Brain microvascular endothelial cell (primary cell): ENCODE measurements around the gene EXT2.

ENCODE experiments used
- DNase-seq: peaks from one replicate; pipeline ENCODE4 v3.0.0-alpha.2; 2020
- H3K27ac ChIP-seq: fragments of 250-450 bp; sonication (Bioruptor Pico); 2 replicates; pipeline ENCODE4 v1.5.1; 2020; ENCODE audit warnings: mild to moderate bottlenecking, moderate library complexity
- H3K27me3 ChIP-seq: fragments of 250-450 bp; sonication (Bioruptor Pico); replicated peaks from 2 replicates; pipeline ENCODE4 v1.5.1; 2020; ENCODE audit warnings: mild to moderate bottlenecking
- H3K36me3 ChIP-seq: fragments of 250-450 bp; sonication (Bioruptor Pico); replicated peaks from 2 replicates; pipeline ENCODE4 v1.5.1; 2020; ENCODE audit warnings: mild to moderate bottlenecking
- H3K4me3 ChIP-seq: 2 replicates; pipeline ENCODE4 v1.5.1; 2011; ENCODE audit warnings: low read depth, mild to moderate bottlenecking, control low read depth, low read length, moderate library complexity
- in situ Hi-C: cut with HindIII; loops from 2 replicates; pipeline ENCODE4 v1.10.0; 2017; ENCODE audit warnings: low sequenced_read_pairs, low pct_ligation_motif_present
- TF ChIP-seq, protein P1 (sequence below): IDR thresholded peaks from 2 replicates; pipeline ENCODE4 v1.5.1; 2011; ENCODE audit warnings: low read depth, mild to moderate bottlenecking, moderate library complexity, low read length, control low read depth, inconsistent platforms; ENCODE audit errors: missing control alignments

The EXT2 gene

DNA sequence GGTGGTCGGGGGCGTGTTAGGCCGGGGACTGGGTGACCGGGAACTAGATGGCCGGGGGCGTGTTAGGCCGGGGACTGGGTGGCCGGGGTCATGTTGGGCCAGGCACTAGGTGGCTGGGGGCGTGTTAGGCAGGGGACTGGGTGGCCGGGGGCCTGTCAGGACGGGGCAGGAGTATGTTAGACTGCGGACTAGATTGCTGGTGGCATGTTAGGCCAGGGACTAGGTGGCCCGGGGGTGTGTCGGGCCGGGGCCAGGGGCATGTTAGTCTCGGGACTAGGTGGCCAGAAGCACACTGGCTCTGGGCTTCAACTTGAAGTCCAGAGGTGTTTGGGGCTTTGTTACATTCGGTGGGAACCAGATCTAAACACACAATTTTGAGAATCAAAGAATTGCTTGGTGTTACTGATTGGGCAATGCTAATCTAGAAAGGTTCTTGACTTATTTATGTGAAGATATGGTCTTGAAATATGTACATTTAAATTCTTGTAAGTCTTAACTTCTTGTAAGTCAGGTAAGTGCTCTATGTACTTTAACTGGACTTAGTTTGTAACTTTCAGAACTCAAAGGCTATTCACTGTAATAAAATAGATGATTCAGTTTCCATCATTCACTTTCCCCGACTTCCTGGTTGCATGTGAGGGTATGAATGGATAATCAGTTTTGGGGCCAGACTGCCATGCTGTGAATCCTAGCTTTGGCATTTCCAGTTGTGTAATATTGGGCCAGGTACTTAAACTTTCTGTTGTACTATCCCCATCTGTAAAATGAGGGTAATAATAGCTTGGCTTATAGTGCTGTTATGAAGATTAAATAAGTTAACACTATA, 1.1 kb downstream of the EXT2 start:
- H3K4me3 ChIP-seq, result peak overlapping the region; percentile 70
- no peak for DNase-seq
- TF ChIP-seq, protein P1, sequence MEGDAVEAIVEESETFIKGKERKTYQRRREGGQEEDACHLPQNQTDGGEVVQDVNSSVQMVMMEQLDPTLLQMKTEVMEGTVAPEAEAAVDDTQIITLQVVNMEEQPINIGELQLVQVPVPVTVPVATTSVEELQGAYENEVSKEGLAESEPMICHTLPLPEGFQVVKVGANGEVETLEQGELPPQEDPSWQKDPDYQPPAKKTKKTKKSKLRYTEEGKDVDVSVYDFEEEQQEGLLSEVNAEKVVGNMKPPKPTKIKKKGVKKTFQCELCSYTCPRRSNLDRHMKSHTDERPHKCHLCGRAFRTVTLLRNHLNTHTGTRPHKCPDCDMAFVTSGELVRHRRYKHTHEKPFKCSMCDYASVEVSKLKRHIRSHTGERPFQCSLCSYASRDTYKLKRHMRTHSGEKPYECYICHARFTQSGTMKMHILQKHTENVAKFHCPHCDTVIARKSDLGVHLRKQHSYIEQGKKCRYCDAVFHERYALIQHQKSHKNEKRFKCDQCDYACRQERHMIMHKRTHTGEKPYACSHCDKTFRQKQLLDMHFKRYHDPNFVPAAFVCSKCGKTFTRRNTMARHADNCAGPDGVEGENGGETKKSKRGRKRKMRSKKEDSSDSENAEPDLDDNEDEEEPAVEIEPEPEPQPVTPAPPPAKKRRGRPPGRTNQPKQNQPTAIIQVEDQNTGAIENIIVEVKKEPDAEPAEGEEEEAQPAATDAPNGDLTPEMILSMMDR, result no peak
- no peaks in the 10 kb centered on the region for H3K27me3 ChIP-seq
- no peak overlapping the region for H3K27ac ChIP-seq
- in situ Hi-C loops, result no loop called here
- no peaks in the 10 kb centered on the region for H3K36me3 ChIP-seq

DNA sequence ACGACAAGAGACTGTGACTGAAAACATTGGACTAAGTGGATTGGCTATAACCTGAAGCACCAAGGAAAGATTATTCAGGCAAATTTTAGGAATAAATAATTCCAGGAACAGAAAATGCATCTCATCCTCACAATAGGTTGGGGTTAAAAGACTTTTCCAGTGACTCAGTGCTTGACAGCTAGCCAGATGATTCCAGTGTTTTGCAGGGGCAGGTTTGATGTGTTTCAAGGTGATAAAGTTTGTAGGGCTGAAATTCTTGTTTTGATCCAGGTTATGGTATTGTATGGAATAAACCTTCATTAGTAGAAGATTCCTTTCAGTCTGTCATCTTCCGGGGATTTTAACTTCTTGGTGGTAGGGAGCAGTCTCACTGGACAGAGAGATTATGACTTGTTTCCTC, 2.3 kb downstream of the EXT2 start:
- Histone ChIP-seq H3K4me3 (no peak overlapping the region), H3K27me3 (no peaks in the 10 kb centered on the region), H3K36me3 (no peaks in the 10 kb centered on the region), H3K27ac (no peak overlapping the region)
- TF ChIP-seq, protein P1, result no peak
- DNase-seq, result no peak
- in situ Hi-C loops, result no loop called here

DNA sequence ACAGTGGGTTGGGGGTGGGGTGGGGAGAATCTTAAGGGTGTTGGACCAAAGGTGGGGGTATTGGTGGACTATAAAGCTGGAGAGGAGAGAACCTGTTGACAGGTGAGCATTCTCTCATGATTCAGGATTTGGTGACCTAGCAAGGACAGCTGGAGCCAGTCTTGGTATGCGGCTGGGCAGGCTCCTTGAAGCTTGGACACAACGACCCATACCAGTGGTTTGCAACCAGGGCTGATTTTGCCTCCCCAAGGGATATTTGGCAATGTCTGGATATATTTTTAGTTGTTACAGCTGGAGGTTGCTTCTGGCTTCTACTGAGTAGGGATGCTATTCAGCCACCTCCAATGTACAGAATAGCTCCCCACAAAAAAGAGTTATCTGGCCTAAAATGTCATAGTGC, 5.6 kb downstream of the EXT2 start:
- Histone ChIP-seq H3K27ac (no peak overlapping the region), H3K27me3 (no peaks in the 10 kb centered on the region), H3K4me3 (no peak overlapping the region), H3K36me3 (no peaks in the 10 kb centered on the region)
- DNase-seq, result no peak
- in situ Hi-C loops, result loop anchor here (25.0 kb wide), 2 partner anchors 211 to 436 kb away; partner anchors contain the start of gene ALX4
- TF ChIP-seq, protein P1, result no peak

DNA sequence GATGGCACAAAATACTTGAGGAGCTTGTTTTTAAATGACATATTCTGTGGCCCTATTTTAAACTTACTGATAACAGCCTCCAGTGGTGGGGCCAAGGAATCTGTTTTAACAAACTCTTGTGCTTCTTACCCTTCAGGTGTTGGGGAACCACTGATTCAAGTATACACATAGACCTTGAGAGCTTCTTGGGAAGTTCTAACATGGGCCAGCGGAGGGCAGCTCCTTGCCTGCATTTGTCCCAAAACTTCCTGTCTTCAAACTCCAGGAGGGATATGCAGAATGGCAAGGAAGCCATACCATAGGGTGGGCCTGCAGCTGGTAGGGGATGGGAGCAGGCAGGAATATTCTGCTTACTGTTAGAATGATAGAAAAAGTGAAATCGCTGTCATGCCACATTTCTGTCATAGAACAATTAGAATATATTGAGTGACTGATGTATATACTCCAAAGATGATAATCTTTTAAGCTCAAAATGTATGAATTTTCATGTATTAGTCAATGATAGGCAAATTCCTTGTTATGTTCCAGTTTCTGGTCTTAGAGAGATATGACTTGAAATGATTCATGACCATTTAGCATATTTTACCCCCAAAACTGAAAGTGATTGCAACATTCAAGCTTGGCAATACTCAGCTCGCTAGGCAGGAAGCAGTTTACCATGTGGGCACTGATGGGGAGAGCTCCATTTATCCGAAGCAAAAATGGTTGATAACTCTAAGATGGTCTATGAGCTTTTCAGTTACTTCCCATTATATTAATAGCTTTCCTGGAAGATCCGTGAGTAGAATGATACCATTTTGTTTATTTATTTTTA, 9.2 kb downstream of the EXT2 start:
- Histone ChIP-seq H3K27me3 (no peaks in the 10 kb centered on the region), H3K4me3 (no peak overlapping the region), H3K36me3 (peaks cover 3% of the 10 kb centered on the region), H3K27ac (no peak overlapping the region)
- in situ Hi-C loops, result loop anchor here (25.0 kb wide), 2 partner anchors 208 to 433 kb away; partner anchors contain the start of gene ALX4
- TF ChIP-seq, protein P1, result peak; percentile 42
- DNase-seq, result no peak

DNA sequence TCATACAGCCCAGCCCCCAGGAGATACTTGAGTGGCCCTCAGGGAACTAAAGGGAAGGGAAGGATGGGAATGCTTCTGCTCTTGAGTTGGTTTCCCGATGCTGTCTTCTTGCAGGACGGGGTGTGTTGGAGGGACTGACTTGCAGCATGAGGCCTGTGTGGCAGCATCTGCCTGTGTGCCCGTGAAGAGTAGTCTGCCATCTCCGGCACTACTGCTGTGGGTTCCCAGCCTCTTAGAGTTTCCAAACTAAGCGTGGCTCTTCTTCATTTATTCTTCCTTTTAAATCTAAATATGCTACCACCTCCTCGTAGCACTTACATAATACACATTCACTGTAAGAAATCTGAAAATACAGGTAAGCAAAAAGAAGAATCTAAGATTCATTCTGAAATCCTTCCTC, 12.8 kb downstream of the EXT2 start:
- no peak overlapping the region for H3K27ac ChIP-seq

More for the DNA sequence above, 12.8 kb downstream of the EXT2 start:
- in situ Hi-C loops, result loop anchor here (25.0 kb wide), 2 partner anchors 204 to 429 kb away; partner anchors contain the start of gene ALX4
- DNase-seq, result no peak
- Histone ChIP-seq H3K4me3 (no peak overlapping the region), H3K27me3 (no peaks in the 10 kb centered on the region), H3K36me3 (peaks cover 3% of the 10 kb centered on the region)
- TF ChIP-seq, protein P1, result no peak
